Raji (cell line): Measurements from ENCODE around the gene RTN4RL2.
A peak's percentile ranks its signal among the peaks of the same experiment; 100 is the strongest.

Experiments used
- POLR2A ChIP-seq: IDR thresholded peaks from 2 replicates; pipeline ENCODE4 v1.6.1; 2011; ENCODE audit warnings: low read depth, low read length, control low read depth; ENCODE audit not compliant: insufficient read depth

Gene RTN4RL2

DNA sequence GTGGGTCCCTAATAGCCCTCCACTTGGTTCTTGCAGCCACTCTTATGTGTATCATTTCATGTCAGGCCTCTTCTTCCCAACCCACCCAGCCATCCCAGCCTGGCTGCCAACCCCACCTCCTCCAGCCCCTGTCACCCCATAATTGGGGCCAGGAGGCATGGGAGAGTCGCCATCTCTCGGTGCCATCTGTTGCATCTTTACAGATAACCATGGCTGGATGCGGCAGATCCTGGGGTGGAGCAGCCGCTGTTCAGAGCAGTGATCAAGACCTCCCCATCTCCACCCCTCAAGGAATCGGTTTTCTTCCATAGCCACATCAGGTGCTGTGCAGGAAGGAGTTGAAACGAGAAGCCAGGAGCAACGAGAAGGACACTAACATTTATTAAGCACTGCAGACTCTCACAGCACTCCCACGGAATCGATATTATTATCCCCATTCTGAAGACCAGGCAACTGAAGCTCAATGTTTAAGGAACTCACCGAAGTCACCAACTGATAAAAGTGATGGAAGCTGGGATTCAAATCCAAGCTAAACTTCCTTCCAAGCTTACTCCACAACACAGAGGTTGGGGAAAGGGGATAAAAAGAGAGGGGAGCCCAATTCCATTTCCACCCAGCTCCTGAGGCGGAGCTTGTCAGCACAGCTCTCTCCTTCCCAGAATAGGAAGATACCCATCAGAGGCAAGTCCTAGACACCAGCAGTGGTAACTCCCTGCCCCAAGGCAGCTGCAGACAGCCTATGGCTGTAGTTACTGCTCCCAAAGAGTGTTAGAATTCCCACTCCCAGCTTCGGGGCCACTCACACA, 52.5 kb downstream of the RTN4RL2 start:
- TF ChIP-seq POLR2A = no peak

DNA sequence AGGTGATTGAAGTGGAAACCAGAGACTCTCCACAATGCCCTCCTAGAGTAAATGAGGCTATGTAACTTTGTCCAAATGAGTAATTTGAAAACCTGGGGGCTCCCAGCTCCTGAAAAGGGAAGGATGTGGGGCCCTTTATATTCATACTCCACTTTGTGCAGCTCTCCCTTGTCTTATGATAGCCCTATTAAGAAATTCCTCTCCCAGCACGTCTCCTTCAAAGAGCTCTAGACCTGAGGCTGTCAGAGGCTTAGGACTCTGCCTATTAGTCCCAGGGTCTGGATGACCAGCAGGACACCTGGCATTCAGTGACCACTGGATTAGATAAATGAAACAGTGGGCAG, 53.1 kb downstream of the RTN4RL2 start:
- TF ChIP-seq POLR2A = no peak

GRCh38 chr11:57513911-57514537, 53.7 kb downstream of the RTN4RL2 start:
- no peak for TF ChIP-seq POLR2A

- TF ChIP-seq POLR2A = peak; percentile 66
Observed at GRCh38 chr11:57514538-57515331, 54.4 kb downstream of the RTN4RL2 start.

DNA sequence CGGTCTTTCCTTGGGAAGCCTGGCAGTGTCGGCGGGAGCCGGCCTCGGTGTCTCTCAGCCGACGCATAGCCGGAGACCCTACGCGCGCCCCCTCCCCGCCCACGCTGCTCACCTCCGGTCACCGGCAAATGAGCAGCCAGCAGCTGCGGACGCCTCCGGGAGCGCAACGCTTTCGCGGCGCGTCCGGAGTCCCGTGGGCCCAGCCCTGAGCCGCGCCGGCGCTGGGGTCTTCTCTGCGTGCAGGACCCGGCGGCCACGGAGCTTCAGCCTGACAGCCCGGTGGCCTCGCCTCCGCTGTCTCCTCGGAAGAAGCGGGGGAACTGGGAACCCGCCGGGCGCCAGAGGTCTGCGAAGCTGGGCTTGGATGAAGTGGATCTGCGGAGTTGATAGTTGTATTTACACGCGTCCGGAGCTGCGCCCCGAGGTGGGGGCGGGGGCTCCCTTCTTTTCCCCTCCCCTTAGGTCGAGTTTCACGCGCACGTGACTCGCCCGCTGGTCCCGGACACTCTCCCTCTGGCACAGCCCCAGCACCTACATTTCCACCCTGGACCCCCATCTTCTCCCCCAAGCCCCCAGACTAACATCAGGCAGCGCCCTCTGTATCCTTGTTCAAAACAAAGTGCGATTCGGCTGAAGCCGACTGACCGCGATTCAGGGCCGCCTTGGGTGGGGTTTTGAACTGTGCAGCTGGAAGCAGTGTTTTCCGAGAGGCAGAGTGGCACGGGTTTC, 55.2 kb downstream of the RTN4RL2 start, which contains the start of gene SLC43A1:
Gene SLC43A1, minus strand, starts transcription at position 371 of the 729 bp plus-strand sequence. CDS start 1,591 bp downstream, outside the sequence.
- peak; percentile 60 for TF ChIP-seq POLR2A

GRCh38 chr11:57516061-57516443, 55.7 kb downstream of the RTN4RL2 start:
- TF ChIP-seq POLR2A = no peak

DNA sequence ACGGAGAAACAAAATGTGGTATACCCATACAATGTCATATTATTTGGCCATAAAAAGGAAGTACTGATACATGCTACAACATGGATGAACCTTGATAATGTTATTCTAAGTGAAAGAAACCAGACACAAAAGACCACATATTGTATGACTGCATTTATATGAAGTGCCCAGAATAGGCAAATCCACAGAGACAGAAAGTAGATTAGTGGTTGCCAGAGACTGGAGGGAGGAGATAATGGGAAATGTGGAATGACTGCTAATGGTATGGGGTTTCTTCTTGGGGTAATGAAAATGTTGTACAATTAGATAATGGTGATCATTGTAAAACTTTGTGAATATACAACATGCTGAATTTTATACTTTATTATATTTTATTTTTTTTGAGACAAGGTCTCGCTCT, 60.8 kb downstream of the RTN4RL2 start:
- TF ChIP-seq POLR2A = no peak

DNA sequence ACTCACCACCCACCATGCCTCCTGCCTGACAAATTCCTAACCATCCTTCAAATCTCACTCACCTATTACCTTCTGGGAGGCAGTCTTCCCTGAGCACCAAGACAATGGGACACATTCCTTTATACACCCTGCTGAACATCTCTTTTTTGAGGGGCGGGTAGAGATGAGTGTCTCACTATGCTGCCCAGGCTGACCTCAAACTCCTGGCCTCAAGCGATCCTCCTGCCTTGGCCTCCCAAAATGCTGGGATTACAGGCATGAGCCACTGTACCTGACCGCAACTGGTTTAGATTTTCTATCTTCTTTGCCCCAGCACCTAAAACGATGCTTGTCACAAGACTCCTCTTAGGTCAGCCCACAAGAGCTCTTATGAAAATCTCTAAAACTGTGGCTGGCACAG, 63.1 kb downstream of the RTN4RL2 start:
- TF ChIP-seq POLR2A = no peak
